Natural killer cell (primary cell): ENCODE measurements around the gene LHX6. TPM values are rescaled to one million over a fixed set of nuclear protein-coding genes. Genes with fewer than 3 reads are reported as not detected.
A peak's percentile ranks its signal among the peaks of the same experiment; 100 is the strongest.

Source experiments
- ATAC-seq, 3 donors: fragments of 150-1000 bp in 2 of 3; fragments of 200-7000 bp in 1 of 3; cut with Tn5 transposase; 1 replicate in 1 of 3; 2 replicates in 2 of 3; pipeline ENCODE4 v1.10.0; 2021; ENCODE audit warnings: mild to moderate bottlenecking in 2 of 3, moderate library complexity in 2 of 3
- DNase-seq, 2 donors: peaks; one replicate each; pipeline versions ENCODE4 v3.0.0 to v3.0.0-alpha.2; 2013 to 2021; ENCODE audit warnings: mixed read lengths in 1 of 2
- H3K27ac ChIP-seq: one replicate; pipeline ENCODE4 v1.5.1; 2013; ENCODE audit warnings: mild to moderate bottlenecking, low read length
- H3K27me3 ChIP-seq: one replicate; pipeline ENCODE4 v1.6.1; 2013; ENCODE audit warnings: low read length; ENCODE audit not compliant: control insufficient read depth, insufficient read depth
- H3K36me3 ChIP-seq: one replicate; pipeline ENCODE4 v1.6.1; 2013; ENCODE audit warnings: low read length; ENCODE audit not compliant: control insufficient read depth, insufficient read depth
- H3K4me1 ChIP-seq: one replicate; pipeline ENCODE4 v1.6.1; 2013; ENCODE audit warnings: low read length; ENCODE audit not compliant: control insufficient read depth, insufficient read depth
- H3K4me3 ChIP-seq: one replicate; pipeline ENCODE4 v1.5.1; 2013; ENCODE audit warnings: low read length
- H3K9me3 ChIP-seq: one replicate; pipeline ENCODE4 v1.6.1; 2013; ENCODE audit warnings: low read length; ENCODE audit not compliant: control insufficient read depth, insufficient read depth
- H3K27ac Mint-ChIP-seq, 2 donors: one replicate each; pipeline ENCODE4 v1.8.0; 2022; ENCODE audit warnings: mild to moderate bottlenecking in 2 of 2, mixed read lengths in 2 of 2, moderate library complexity in 1 of 2
- H3K27me3 Mint-ChIP-seq, 2 donors: one replicate each; pipeline ENCODE4 v1.8.0; 2022; ENCODE audit warnings: low read depth in 2 of 2, mixed read lengths in 2 of 2
- H3K36me3 Mint-ChIP-seq: one replicate; pipeline ENCODE4 v1.8.0; 2022; ENCODE audit warnings: mixed read lengths
- H3K4me1 Mint-ChIP-seq, 2 donors: one replicate each; pipeline ENCODE4 v1.8.0; 2022; ENCODE audit warnings: mixed read lengths in 2 of 2
- H3K4me3 Mint-ChIP-seq: one replicate; pipeline ENCODE4 v1.8.0; 2022; ENCODE audit warnings: mild to moderate bottlenecking, moderate library complexity, mixed read lengths
- H3K9me3 Mint-ChIP-seq, 2 donors: one replicate each; pipeline ENCODE4 v1.8.0; 2022; ENCODE audit warnings: mixed read lengths in 2 of 2
- CTCF ChIP-seq: fragments of 200-600 bp; IDR thresholded peaks from one replicate; pipeline ENCODE4 v1.8.0; 2022; ENCODE audit warnings: antibody characterized with exemption
- WGBS: methylation state at CpG from one replicate; pipeline ENCODE4 v1.1.7; 2013; ENCODE audit warnings: missing lambda C conversion rate; ENCODE audit not compliant: insufficient coverage; 5-methylcytosine and 5-hydroxymethylcytosine counted together
- intact Hi-C: fragments of 100-400 bp; cut with micrococcal nuclease; formaldehyde crosslinking; loops from one replicate; pipeline ENCODE4 v1.14.2; 2022
- total RNA-seq, 4 donors: library from RNA; stranded (reverse); fragments of 120-200 nt in 1 of 4; gene quantifications; one replicate each; pipeline versions ENCODE4 v1.2.3 to v1.2.4, GENCODE V29; 2013 to 2022

The LHX6 gene
- total RNA-seq, 3 donors from 2014 or later (not counting 1 experiment from before 2014, with no cell fraction given), result not detected

- Mint-ChIP-seq H3K9me3 (no peaks in the 10 kb centered on the region), H3K36me3 (no peaks in the 10 kb centered on the region), H3K4me1 (peaks cover 0 to 7% of the 10 kb centered on the region in 2 donors), H3K27me3 (no peaks in the 10 kb centered on the region), H3K27ac (no peak overlapping the region), H3K4me3 (no peak overlapping the region)
- Histone ChIP-seq H3K27me3 (no peaks in the 10 kb centered on the region), H3K27ac (no peak overlapping the region), H3K4me1 (no peaks in the 10 kb centered on the region), H3K9me3 (peaks cover 3% of the 10 kb centered on the region), H3K36me3 (peaks cover 10% of the 10 kb centered on the region), H3K4me3 (no peak overlapping the region)
- TF ChIP-seq CTCF, result no peak
- WGBS, result 91% methylated on average over 2 of the region's 2 CpGs
- no peak for DNase-seq
- intact Hi-C loops, result no loop called here
- ATAC-seq, result no peak
Observed at GRCh38 chr9:122274055-122274454, 45.3 kb upstream of the LHX6 start.

- ATAC-seq (no peak), DNase-seq (no peak)
- H3K27me3 Mint-ChIP-seq, result no peaks in the 10 kb centered on the region
- WGBS, result 80% methylated on average over 5 of the region's 6 CpGs
- Histone ChIP-seq H3K27ac (no peak overlapping the region), H3K4me3 (no peak overlapping the region), H3K4me1 (peaks cover 8% of the 10 kb centered on the region), H3K9me3 (no peaks in the 10 kb centered on the region), H3K27me3 (no peaks in the 10 kb centered on the region), H3K36me3 (peaks cover 4% of the 10 kb centered on the region)
- no peak overlapping the region for H3K4me3 Mint-ChIP-seq
- H3K4me1 Mint-ChIP-seq, result peaks cover 32% of the 10 kb centered on the region in 2 donors
- intact Hi-C loops, result loop anchor here (10.0 kb wide), 2 partner anchors 143 to 547 kb away; no protein-coding TSS in a partner anchor
- H3K36me3 Mint-ChIP-seq, result no peaks in the 10 kb centered on the region
- no peak for TF ChIP-seq CTCF
- H3K9me3 Mint-ChIP-seq, result no peaks in the 10 kb centered on the region
- peak overlapping the region in 1 of 2 donors; percentile 23 for H3K27ac Mint-ChIP-seq
Observed at GRCh38 chr9:122268041-122268814, 39.5 kb upstream of the LHX6 start.

GRCh38 chr9:122265149-122265915 lies 36.6 kb upstream of the LHX6 start:
- WGBS, result 8% methylated on average over 14 of the region's 17 CpGs
- Histone ChIP-seq H3K27ac (peak overlapping the region; percentile 85), H3K4me1 (peaks cover 13% of the 10 kb centered on the region), H3K9me3 (no peaks in the 10 kb centered on the region), H3K27me3 (no peaks in the 10 kb centered on the region), H3K4me3 (peak overlapping the region; percentile 88), H3K36me3 (peaks cover 10% of the 10 kb centered on the region)
- Mint-ChIP-seq H3K9me3 (no peaks in the 10 kb centered on the region), H3K4me3 (peak overlapping the region; percentile 99), H3K27ac (peak overlapping the region; percentile 99 to 100), H3K27me3 (no peaks in the 10 kb centered on the region), H3K4me1 (peaks cover 57% of the 10 kb centered on the region in 2 donors), H3K36me3 (peaks cover 10% of the 10 kb centered on the region)
- TF ChIP-seq CTCF, result no peak
- ATAC-seq (peak; percentile 51 to 68 (median 63)), DNase-seq (peak; percentile 41 to 70)
- intact Hi-C loops, result loop anchor here (2.0 to 10.0 kb wide), 3 partner anchors 141 to 549 kb away; partner anchors contain the start of gene TTLL11
